Thymus (tissue), 11 donors: ENCODE measurements around the gene FASTKD2. TPM values are rescaled to one million over a fixed set of nuclear protein-coding genes. Genes with fewer than 3 reads are reported as not detected.
"Not testable (repeated sequence)": the region's sequence is repeated elsewhere in the genome, so short reads cannot be mapped to it uniquely, and the experiment has no call there.

Source experiments
- DNase-seq, 9 donors: peaks; one replicate each; pipeline ENCODE4 v3.0.0-alpha.2; 2013; ENCODE audit warnings: low spot score in 9 of 9, low read depth in 6 of 9, missing footprints in 1 of 9
- H3K27ac ChIP-seq, 2 donors: one replicate each; pipeline ENCODE4 v1.5.1; 2013; ENCODE audit warnings: control low read depth in 1 of 2, low read depth in 1 of 2, low read length in 1 of 2, mild to moderate bottlenecking in 1 of 2, moderate library complexity in 1 of 2
- H3K27me3 ChIP-seq, 2 donors: one replicate each; pipeline ENCODE4 v1.5.1; 2013; ENCODE audit warnings: low read length in 1 of 2; ENCODE audit not compliant: control insufficient read depth in 2 of 2, insufficient read depth in 1 of 2
- H3K36me3 ChIP-seq, 2 donors: one replicate each; pipeline ENCODE4 v1.5.1; 2013; ENCODE audit warnings: low read length in 1 of 2, mild to moderate bottlenecking in 1 of 2, moderate library complexity in 1 of 2; ENCODE audit not compliant: control insufficient read depth in 2 of 2, insufficient read depth in 2 of 2
- H3K4me1 ChIP-seq, 2 donors: one replicate each; pipeline ENCODE4 v1.5.1; 2013; ENCODE audit warnings: low read length in 2 of 2; ENCODE audit not compliant: control insufficient read depth in 2 of 2, insufficient read depth in 2 of 2
- H3K4me3 ChIP-seq, 2 donors: one replicate each; pipeline ENCODE4 v1.5.1; 2013; ENCODE audit warnings: low read length in 2 of 2, control low read depth in 1 of 2, mild to moderate bottlenecking in 1 of 2
- H3K9me3 ChIP-seq, 2 donors: one replicate each; pipeline ENCODE4 v1.5.1; 2013; ENCODE audit warnings: low read length in 1 of 2, mild to moderate bottlenecking in 1 of 2; ENCODE audit not compliant: control insufficient read depth in 2 of 2, insufficient read depth in 1 of 2
- WGBS: extraction: QIAGEN DNeasy Blood & Tissue Kit; methylation state at CpG from one replicate; pipeline ENCODE4 v1.1.7; 2013; 5-methylcytosine and 5-hydroxymethylcytosine counted together
- polyA plus RNA-seq: library from polyadenylated mRNA; stranded (reverse); fragments of 200-250 nt; gene quantifications from one replicate; pipeline ENCODE4 v1.2.3, GENCODE V29; 2013
- total RNA-seq: library from RNA; stranded (reverse); fragments of 120-200 nt; gene quantifications from one replicate; pipeline ENCODE4 v1.2.4, GENCODE V29; 2013
- donor health status: healthy.

FASTKD2 gene
- total and polyA plus RNA-seq, 2 donors, result 12.9 to 26.8 TPM

GRCh38 chr2:206800506-206801417 lies 35.4 kb downstream of the FASTKD2 start:
- Histone ChIP-seq H3K27me3 (no peaks in the 10 kb centered on the region), H3K36me3 (peaks cover under 1% of the 10 kb centered on the region in 2 donors), H3K4me3 (peak overlapping the region; percentile 21 to 45), H3K27ac (peak overlapping the region in 1 of 2 donors; percentile 2), H3K9me3 (no peaks in the 10 kb centered on the region), H3K4me1 (peaks cover 2 to 17% of the 10 kb centered on the region in 2 donors)
- DNase-seq, result peak; percentile 16 to 79 (median 50)
- WGBS, result 36% methylated on average over 12 of the region's 12 CpGs

DNA sequence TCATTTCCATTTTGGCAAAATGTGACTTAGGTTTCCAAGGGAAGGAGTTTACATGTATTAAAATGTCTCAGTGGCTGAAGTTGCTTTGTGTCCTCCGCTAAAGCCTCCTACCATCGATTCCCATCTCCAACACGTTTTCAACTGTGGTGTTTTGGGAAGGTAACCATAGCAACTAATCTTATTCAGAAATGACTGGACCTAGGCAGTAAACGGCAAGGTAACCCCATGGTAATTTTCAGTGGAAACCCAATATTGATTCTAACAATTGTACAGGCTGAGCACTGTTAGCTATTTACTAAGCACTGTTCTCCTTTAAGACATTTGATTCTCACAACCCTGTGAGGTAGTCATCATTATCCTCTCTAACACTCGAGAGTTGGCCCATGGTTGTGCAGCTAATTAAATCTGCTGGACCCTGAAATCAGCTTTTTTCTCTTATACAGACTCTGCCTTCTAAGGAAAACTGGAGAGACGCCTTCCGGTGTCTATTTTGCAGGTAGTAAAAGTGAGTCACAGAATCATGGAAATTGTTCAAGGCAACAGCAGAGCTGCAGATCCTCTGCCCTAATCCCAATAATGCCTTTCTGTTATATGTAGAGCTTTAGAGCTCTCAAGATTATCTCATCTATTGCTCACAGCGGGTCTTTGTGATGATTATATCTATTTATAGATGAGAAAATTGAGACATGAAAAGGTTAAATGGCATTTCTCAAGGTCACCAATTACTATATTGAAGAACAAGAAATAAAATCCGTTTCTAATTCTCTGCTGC lies 36.2 kb downstream of the FASTKD2 start:
- 95% methylated on average over 9 of the region's 9 CpGs for WGBS

DNA sequence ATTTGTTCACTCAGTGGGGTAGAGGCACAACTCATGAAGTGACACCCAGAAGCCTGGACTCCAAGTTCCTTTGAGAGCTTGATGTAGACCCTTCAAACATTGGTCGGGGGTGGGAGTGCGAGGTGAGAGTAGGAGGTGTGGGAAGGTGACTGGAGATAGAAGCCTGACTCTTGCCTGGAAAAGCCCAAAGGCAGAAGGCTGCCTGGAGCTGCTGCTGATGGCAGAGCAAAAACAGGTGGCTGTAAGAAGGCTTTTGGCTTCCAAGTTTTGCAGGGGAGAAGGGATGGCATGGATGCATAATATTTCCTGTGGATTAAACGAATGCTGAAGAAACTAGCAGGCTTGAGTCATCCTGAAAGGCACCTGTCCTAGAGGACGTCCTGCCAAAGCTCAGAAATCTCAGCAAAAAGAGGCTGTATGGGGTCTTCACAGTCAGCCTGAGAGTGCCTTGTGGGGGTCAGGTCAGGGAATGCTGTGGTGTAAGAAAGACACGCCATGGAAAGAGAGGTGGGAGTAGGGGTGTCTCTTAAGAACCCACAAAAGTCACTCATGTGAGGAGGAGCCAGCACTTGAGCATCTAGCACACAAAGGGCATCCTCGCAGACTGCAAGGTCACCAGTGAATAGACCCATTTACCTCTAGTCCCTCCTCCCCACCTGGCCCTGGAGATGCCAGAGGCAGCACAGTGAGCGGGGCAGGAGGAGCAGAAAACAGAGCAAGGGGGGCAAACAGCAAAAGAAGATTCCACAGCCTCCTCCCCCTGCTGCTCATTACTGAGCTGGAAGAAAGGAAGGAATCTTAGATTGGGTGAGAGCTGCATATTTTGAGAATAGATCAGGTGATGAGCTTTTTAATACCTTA lies 37.5 kb downstream of the FASTKD2 start:
- WGBS, result 96% methylated on average over 7 of the region's 7 CpGs
- DNase-seq, result no peak
- Histone ChIP-seq H3K9me3 (no peaks in the 10 kb centered on the region), H3K27ac (no peak overlapping the region), H3K4me3 (no peak overlapping the region), H3K4me1 (peaks cover 2 to 13% of the 10 kb centered on the region in 2 donors), H3K27me3 (no peaks in the 10 kb centered on the region), H3K36me3 (no peaks in the 10 kb centered on the region)

More for the DNA sequence above, 36.2 kb downstream of the FASTKD2 start:
- no peaks in the 10 kb centered on the region for H3K36me3 ChIP-seq
- DNase-seq, result no peak
- peaks cover 2 to 17% of the 10 kb centered on the region in 2 donors for H3K4me1 ChIP-seq
- no peak overlapping the region for H3K4me3 ChIP-seq
- H3K27ac ChIP-seq, result no peak overlapping the region
- H3K27me3 ChIP-seq, result no peaks in the 10 kb centered on the region
- no peaks in the 10 kb centered on the region for H3K9me3 ChIP-seq

GRCh38 chr2:206804326-206804725 lies 38.9 kb downstream of the FASTKD2 start:
- H3K9me3 ChIP-seq, result no peaks in the 10 kb centered on the region
- WGBS, result 82% methylated on average over 5 of the region's 5 CpGs
- H3K4me3 ChIP-seq, result no peak overlapping the region
- no peaks in the 10 kb centered on the region for H3K27me3 ChIP-seq
- DNase-seq, result no peak
- no peak overlapping the region for H3K27ac ChIP-seq
- H3K4me1 ChIP-seq, result peaks cover 2 to 9% of the 10 kb centered on the region in 2 donors
- no peaks in the 10 kb centered on the region for H3K36me3 ChIP-seq

DNA sequence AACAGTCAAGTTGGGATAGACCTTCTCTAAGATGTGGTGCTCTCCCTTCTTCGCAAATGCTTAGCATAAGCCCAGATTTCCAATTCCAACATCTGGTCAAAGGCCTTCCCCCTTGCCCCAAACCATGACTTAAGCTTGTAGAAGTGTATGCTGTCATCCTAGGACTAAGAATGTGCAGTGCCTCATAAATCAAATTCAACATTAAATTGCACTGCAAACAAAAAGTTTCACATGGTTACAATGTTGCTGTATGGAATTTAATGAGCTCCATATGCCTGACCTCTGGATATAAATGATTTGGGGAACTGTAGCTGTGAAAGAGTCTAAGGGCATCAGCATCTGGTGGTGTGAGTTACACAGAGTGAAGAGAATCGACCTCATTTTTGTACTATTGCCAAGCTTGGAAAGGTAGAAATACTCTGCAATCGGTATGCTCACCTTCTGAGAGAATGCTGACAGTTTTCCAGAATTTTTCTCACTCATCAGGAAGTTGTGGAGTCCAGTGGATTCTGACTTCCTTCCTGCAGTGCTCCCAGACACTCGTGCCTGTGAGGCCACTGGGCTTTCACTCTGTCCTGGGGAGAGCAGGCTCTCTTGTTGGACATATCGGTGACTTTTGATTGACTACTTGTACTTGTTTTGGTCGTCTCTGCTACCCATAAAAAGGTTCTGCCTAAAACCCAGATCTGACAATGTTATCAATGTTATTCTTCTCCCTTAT lies 40.6 kb downstream of the FASTKD2 start:
- Histone ChIP-seq H3K27me3 (no peaks in the 10 kb centered on the region), H3K4me3 (no peak overlapping the region), H3K36me3 (no peaks in the 10 kb centered on the region), H3K4me1 (peaks cover 0 to 1% of the 10 kb centered on the region in 2 donors), H3K27ac (no peak overlapping the region), H3K9me3 (no peaks in the 10 kb centered on the region)
- WGBS, result 87% methylated on average over 6 of the region's 6 CpGs
- no peak for DNase-seq

- not testable (repeated sequence) for H3K9me3 ChIP-seq, H3K4me1 ChIP-seq, H3K27ac ChIP-seq, DNase-seq, H3K27me3 ChIP-seq, H3K4me3 ChIP-seq, H3K36me3 ChIP-seq
- WGBS, result 95% methylated on average over 2 of the region's 3 CpGs
Observed at GRCh38 chr2:206807624-206808023, 42.2 kb downstream of the FASTKD2 start.

GRCh38 chr2:206812471-206812870 lies 47.1 kb downstream of the FASTKD2 start:
- WGBS, result 98% methylated on average over 5 of the region's 5 CpGs
- DNase-seq, H3K4me1 ChIP-seq, H3K36me3 ChIP-seq, H3K27ac ChIP-seq, H3K9me3 ChIP-seq, H3K4me3 ChIP-seq, H3K27me3 ChIP-seq: not testable (repeated sequence)

DNA sequence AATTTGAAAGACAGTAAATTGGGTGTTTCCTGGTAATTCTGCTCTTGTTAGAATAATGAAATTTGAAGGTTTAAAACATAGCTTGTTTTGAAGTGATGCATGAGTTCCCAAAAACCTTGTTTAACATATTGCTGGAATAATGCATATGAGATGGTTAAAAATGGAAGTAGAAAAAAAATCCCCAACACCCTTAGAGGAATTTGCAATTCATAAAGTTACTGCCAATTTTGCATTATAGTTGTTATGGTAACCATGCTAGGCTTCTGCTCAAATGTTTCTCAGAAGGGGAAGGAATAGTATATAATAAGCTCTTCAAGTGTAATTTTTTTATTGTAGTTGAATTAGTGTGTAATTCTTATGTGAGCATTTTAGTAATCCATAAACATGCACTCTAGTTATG lies 49.1 kb downstream of the FASTKD2 start:
- H3K36me3 ChIP-seq, result no peaks in the 10 kb centered on the region
- no peak for DNase-seq
- H3K27ac ChIP-seq, result no peak overlapping the region
- no peaks in the 10 kb centered on the region for H3K9me3 ChIP-seq
- H3K4me1 ChIP-seq, result no peaks in the 10 kb centered on the region
- H3K27me3 ChIP-seq, result no peaks in the 10 kb centered on the region
- H3K4me3 ChIP-seq, result no peak overlapping the region
